Liver (tissue), 9 donors: ENCODE measurements around the gene AS3MT. TPM values are rescaled to one million over a fixed set of nuclear protein-coding genes. Genes with fewer than 3 reads are reported as not detected.

Source experiments
- DNase-seq: peaks from one replicate; pipeline ENCODE4 v3.0.0-alpha.2; 2017; ENCODE audit warnings: low spot score
- H3K27ac ChIP-seq, 2 donors: one replicate each; pipeline ENCODE4 v1.7.0; 2013; ENCODE audit warnings: inconsistent platforms in 2 of 2, low read length in 2 of 2, control low read depth in 1 of 2, low read depth in 1 of 2, mild to moderate bottlenecking in 1 of 2
- H3K27me3 ChIP-seq, 4 donors: one replicate each; pipeline versions ENCODE4 v1.6.1 to v1.7.0; 2013; ENCODE audit warnings: low read length in 3 of 4, inconsistent platforms in 1 of 4, mild to moderate bottlenecking in 1 of 4, moderate library complexity in 1 of 4; ENCODE audit not compliant: control insufficient read depth in 4 of 4, insufficient read depth in 4 of 4
- H3K36me3 ChIP-seq, 4 donors: one replicate each; pipeline versions ENCODE4 v1.6.1 to v1.7.0; 2013; ENCODE audit warnings: low read length in 3 of 4, mild to moderate bottlenecking in 3 of 4, low read depth in 1 of 4, moderate library complexity in 1 of 4; ENCODE audit not compliant: control insufficient read depth in 4 of 4, insufficient read depth in 3 of 4
- H3K4me1 ChIP-seq, 4 donors: one replicate each; pipeline versions ENCODE4 v1.6.1 to v1.7.0; 2013; ENCODE audit warnings: low read length in 3 of 4, mild to moderate bottlenecking in 3 of 4, moderate library complexity in 1 of 4; ENCODE audit not compliant: control insufficient read depth in 4 of 4, insufficient read depth in 4 of 4
- H3K4me3 ChIP-seq, 3 donors: one replicate each; pipeline versions ENCODE4 v1.6.1 to v1.7.0; 2013; ENCODE audit warnings: low read length in 3 of 3, control low read depth in 1 of 3, low read depth in 1 of 3, mild to moderate bottlenecking in 1 of 3
- H3K9ac ChIP-seq, 2 donors: one replicate each; pipeline ENCODE4 v1.7.0; 2013; ENCODE audit warnings: low read length in 2 of 2, mild to moderate bottlenecking in 2 of 2, moderate library complexity in 2 of 2, control low read depth in 1 of 2, low read depth in 1 of 2
- H3K9me3 ChIP-seq, 4 donors: one replicate each; pipeline versions ENCODE4 v1.6.1 to v1.7.0; 2013; ENCODE audit warnings: low read length in 3 of 4; ENCODE audit not compliant: control insufficient read depth in 4 of 4
- CTCF ChIP-seq: fragments of 150-350 bp; IDR thresholded peaks from 2 replicates; pipeline ENCODE4 v1.5.1; 2017; ENCODE audit warnings: improper control_type of control experiment, low read depth, low read length; ENCODE audit not compliant: missing input control
- EGR1 ChIP-seq, 2 donors: IDR thresholded peaks; 2 replicates each; pipeline ENCODE4 v1.6.1; 2016 to 2018; ENCODE audit warnings: antibody characterized with exemption in 2 of 2, low read depth in 2 of 2
- FOXA1 ChIP-seq: IDR thresholded peaks from 2 replicates; pipeline ENCODE4 v1.6.1; 2016; ENCODE audit warnings: antibody characterized with exemption
- GABPA ChIP-seq, 2 donors: IDR thresholded peaks in 1 of 2; conservative IDR thresholded peaks in 1 of 2; 2 replicates each; pipeline ENCODE4 v1.6.1; 2016; ENCODE audit warnings: antibody characterized with exemption in 2 of 2, mild to moderate bottlenecking in 1 of 2, moderate library complexity in 1 of 2
- HNF4A ChIP-seq, 2 donors: conservative IDR thresholded peaks; 2 replicates each; pipeline ENCODE4 v1.6.1; 2016; ENCODE audit warnings: antibody characterized with exemption in 2 of 2, mild to moderate bottlenecking in 2 of 2
- JUND ChIP-seq, 2 donors: IDR thresholded peaks; 2 replicates each; pipeline ENCODE4 v1.6.1; 2016; ENCODE audit warnings: antibody characterized with exemption in 2 of 2
- NR2F2 ChIP-seq: IDR thresholded peaks from 2 replicates; pipeline ENCODE4 v1.6.1; 2016; ENCODE audit warnings: antibody characterized with exemption
- RAD21 ChIP-seq, 2 donors: IDR thresholded peaks; 2 replicates each; pipeline ENCODE4 v1.6.1; 2016; ENCODE audit warnings: antibody characterized with exemption in 2 of 2, mild to moderate bottlenecking in 2 of 2
- REST ChIP-seq: IDR thresholded peaks from 2 replicates; pipeline ENCODE4 v1.6.1; 2016; ENCODE audit warnings: antibody characterized with exemption, mild to moderate bottlenecking
- RXRA ChIP-seq, 2 donors: IDR thresholded peaks; 2 replicates each; pipeline ENCODE4 v1.6.1; 2017 to 2018; ENCODE audit warnings: antibody characterized with exemption in 2 of 2, mild to moderate bottlenecking in 1 of 2
- SP1 ChIP-seq: IDR thresholded peaks from 2 replicates; pipeline ENCODE4 v1.6.1; 2018; ENCODE audit warnings: antibody characterized with exemption, mild to moderate bottlenecking
- TAF1 ChIP-seq: conservative IDR thresholded peaks from 2 replicates; pipeline ENCODE4 v1.6.1; 2016; ENCODE audit warnings: antibody characterized with exemption, mild to moderate bottlenecking
- YY1 ChIP-seq: IDR thresholded peaks from 2 replicates; pipeline ENCODE4 v1.6.1; 2016; ENCODE audit warnings: antibody characterized with exemption, mild to moderate bottlenecking
- WGBS: extraction: QIAGEN DNeasy Blood & Tissue Kit; methylation state at CpG from one replicate; pipeline ENCODE4 v1.1.7; 2013; 5-methylcytosine and 5-hydroxymethylcytosine counted together
- polyA plus RNA-seq, 2 donors: library from polyadenylated mRNA; stranded (reverse) in 1 of 2; unstranded in 1 of 2; fragments of 200-250 nt in 1 of 2; fragments of >200 nt in 1 of 2; fragmentation: Nextera tagmentation in 1 of 2; extraction: Ambion mirVana in 1 of 2; gene quantifications; one replicate each; pipeline versions ENCODE4 v1.2.1 to v1.2.3, GENCODE V29; 2013 to 2015
- total RNA-seq, 2 donors: library from RNA; depleted of rRNA; stranded (reverse); fragments of >200 nt; gene quantifications; one replicate each; pipeline ENCODE4 v1.2.3, GENCODE V29; 2014
- TF ChIP-seq, protein P1 (sequence below): IDR thresholded peaks from 2 replicates; pipeline ENCODE4 v1.6.1; 2016; ENCODE audit warnings: antibody characterized with exemption
- TF ChIP-seq, protein P2 (sequence below): IDR thresholded peaks from 2 replicates; pipeline ENCODE4 v1.6.1; 2016; ENCODE audit warnings: antibody characterized with exemption
- TF ChIP-seq, protein P3 (sequence below): IDR thresholded peaks from 2 replicates; pipeline ENCODE4 v1.6.1; 2016; ENCODE audit warnings: antibody characterized with exemption
- donor health status: healthy.
- donor health status: healthy.
- donor health status: healthy.
- donor health status: healthy.
- donor health status: healthy.

The AS3MT gene
- total and polyA plus RNA-seq, 4 donors, result 13.4 to 38.1 (median 16.2) TPM

DNA sequence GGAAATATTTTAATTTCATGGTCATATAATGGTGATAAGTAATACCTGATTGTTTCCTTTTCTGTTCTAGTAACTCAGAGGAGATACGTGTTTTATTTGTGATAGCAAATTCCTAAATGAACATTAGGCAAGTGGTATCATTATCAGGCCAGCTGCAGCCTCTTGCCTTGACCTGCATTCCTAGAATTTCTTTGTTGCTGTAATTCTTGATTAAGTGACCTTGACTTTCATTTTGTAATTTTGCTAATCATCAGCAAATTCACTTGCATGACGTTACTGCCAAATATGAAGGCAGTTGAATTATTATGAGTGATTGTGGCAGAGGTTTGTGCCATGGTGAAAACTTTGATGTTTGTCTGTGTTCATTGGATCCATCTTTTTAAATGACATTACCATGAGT, 5.6 kb upstream of the AS3MT start:
- H3K4me3 ChIP-seq, result no peak overlapping the region
- H3K9ac ChIP-seq, result no peak overlapping the region
- no peaks in the 10 kb centered on the region for H3K27me3 ChIP-seq
- 62% methylated on average over 2 of the region's 2 CpGs for WGBS
- no peaks in the 10 kb centered on the region for H3K9me3 ChIP-seq
- peaks cover 3 to 20% (median 14%) of the 10 kb centered on the region in 4 donors for H3K36me3 ChIP-seq
- DNase-seq, result no peak
- H3K4me1 ChIP-seq, result peaks cover 0 to 4% (median 0%) of the 10 kb centered on the region in 4 donors
- no peak for TF ChIP-seq CTCF
- H3K27ac ChIP-seq, result no peak overlapping the region

GRCh38 chr10:102865620-102866019, 3.6 kb upstream of the AS3MT start:
- TF ChIP-seq, protein P1, sequence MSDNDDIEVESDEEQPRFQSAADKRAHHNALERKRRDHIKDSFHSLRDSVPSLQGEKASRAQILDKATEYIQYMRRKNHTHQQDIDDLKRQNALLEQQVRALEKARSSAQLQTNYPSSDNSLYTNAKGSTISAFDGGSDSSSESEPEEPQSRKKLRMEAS, result no peak
- TF ChIP-seq GABPA (IDR thresholded peaks at IDR 0.05 in 1 of 2, conservative IDR thresholded peaks at IDR 0.05 in 1 of 2) (peak in 1 of 2 donors; percentile 9), CTCF (no peak)
- TF ChIP-seq, protein P2, sequence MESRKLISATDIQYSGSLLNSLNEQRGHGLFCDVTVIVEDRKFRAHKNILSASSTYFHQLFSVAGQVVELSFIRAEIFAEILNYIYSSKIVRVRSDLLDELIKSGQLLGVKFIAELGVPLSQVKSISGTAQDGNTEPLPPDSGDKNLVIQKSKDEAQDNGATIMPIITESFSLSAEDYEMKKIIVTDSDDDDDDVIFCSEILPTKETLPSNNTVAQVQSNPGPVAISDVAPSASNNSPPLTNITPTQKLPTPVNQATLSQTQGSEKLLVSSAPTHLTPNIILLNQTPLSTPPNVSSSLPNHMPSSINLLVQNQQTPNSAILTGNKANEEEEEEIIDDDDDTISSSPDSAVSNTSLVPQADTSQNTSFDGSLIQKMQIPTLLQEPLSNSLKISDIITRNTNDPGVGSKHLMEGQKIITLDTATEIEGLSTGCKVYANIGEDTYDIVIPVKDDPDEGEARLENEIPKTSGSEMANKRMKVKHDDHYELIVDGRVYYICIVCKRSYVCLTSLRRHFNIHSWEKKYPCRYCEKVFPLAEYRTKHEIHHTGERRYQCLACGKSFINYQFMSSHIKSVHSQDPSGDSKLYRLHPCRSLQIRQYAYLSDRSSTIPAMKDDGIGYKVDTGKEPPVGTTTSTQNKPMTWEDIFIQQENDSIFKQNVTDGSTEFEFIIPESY, result no peak
- TF ChIP-seq, protein P3, sequence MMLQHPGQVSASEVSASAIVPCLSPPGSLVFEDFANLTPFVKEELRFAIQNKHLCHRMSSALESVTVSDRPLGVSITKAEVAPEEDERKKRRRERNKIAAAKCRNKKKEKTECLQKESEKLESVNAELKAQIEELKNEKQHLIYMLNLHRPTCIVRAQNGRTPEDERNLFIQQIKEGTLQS, result no peak
- Histone ChIP-seq H3K27ac (no peak overlapping the region), H3K4me1 (peaks cover 0 to 15% (median 6%) of the 10 kb centered on the region in 4 donors), H3K27me3 (no peaks in the 10 kb centered on the region), H3K36me3 (peaks cover 3 to 18% (median 12%) of the 10 kb centered on the region in 4 donors), H3K4me3 (no peak overlapping the region), H3K9ac (no peak overlapping the region), H3K9me3 (no peaks in the 10 kb centered on the region)
- WGBS, result 97% methylated on average over 3 of the region's 3 CpGs
- DNase-seq, result no peak

- Histone ChIP-seq H3K4me1 (peaks cover 1 to 21% (median 7%) of the 10 kb centered on the region in 4 donors), H3K4me3 (peak overlapping the region; percentile 54 to 74 (median 57)), H3K9ac (no peak overlapping the region), H3K27ac (peak overlapping the region in 1 of 2 donors; percentile 35), H3K9me3 (no peaks in the 10 kb centered on the region), H3K36me3 (no peaks in the 10 kb centered on the region), H3K27me3 (no peaks in the 10 kb centered on the region)
- no peak for DNase-seq
- WGBS, result 49% methylated on average over 5 of the region's 5 CpGs
- TF ChIP-seq HNF4A (conservative IDR thresholded peaks at IDR 0.05) (no peak), EGR1 (IDR thresholded peaks at IDR 0.05; ENCODE audit: low read depth in 2 of 2) (no peak), GABPA (IDR thresholded peaks at IDR 0.05 in 1 of 2, conservative IDR thresholded peaks at IDR 0.05 in 1 of 2) (no peak), NR2F2 (no peak), YY1 (no peak), RAD21 (IDR thresholded peaks at IDR 0.05) (no peak), REST (no peak), TAF1 (no peak), JUND (IDR thresholded peaks at IDR 0.05) (no peak), SP1 (no peak), RXRA (IDR thresholded peaks at IDR 0.05) (no peak), FOXA1 (no peak)
- TF ChIP-seq, protein P3, result no peak
Observed at GRCh38 chr10:102868911-102869257, 386 bp upstream of the AS3MT start.
